HepG2 (cell line): ENCODE data around the gene ERBB4. TPM values are rescaled to one million over a fixed set of nuclear protein-coding genes. Genes with fewer than 3 reads are reported as not detected.

ENCODE experiments used
- ATAC-seq: fragments of 200-7000 bp; cut with Tn5 transposase; 3 replicates; pipeline ENCODE4 v1.9.1; 2020; ENCODE audit warnings: mild to moderate bottlenecking, moderate library complexity
- BruUV-seq: library from RNA; stranded (reverse); fragments of 400-500 nt; replicated peaks from 2 replicates; lab custom pipeline; 2021; lab: Mats Ljungman, UMichigan
- CTCF ChIA-PET: fragments of 300-600 bp; formaldehyde crosslinking; extraction: SDS; loops from one replicate; lab custom pipeline; 2021; ENCODE audit warnings: low total read pairs, inconsistent platforms, low intra/inter-chr PET ratio; lab: Yijun Ruan, JAX
- POLR2A ChIA-PET: fragments of 350-600 bp; sonication (Branson Sonifier 250); formaldehyde crosslinking; loops from one replicate; lab custom pipeline; 2020; ENCODE audit warnings: antibody characterized with exemption, inconsistent platforms; lab: Yijun Ruan, JAX
- DNase-seq: peaks from one replicate; pipeline ENCODE4 v3.0.0-alpha.2; 2015; ENCODE audit warnings: low spot score
- FAIRE-seq: peaks from 3 replicates; lab custom pipeline; 2011; peaks lifted over from hg19 to GRCh38; lab: Jason Lieb, UNC
- H2AFZ ChIP-seq: one replicate; pipeline ENCODE4 v1.6.1; 2011; ENCODE audit warnings: low read length, inconsistent platforms
- H3K27ac ChIP-seq: fragments of 300-600 bp; 3 replicates; pipeline ENCODE4 v1.8.0; 2011; ENCODE audit warnings: mixed run types, mild to moderate bottlenecking, mixed read lengths, low read length, inconsistent platforms; ENCODE audit not compliant: insufficient read depth; ENCODE audit errors: extremely low read length
- H3K27me3 ChIP-seq, 2 experiments: fragments of 200-600 bp in 1 of 2; 2 replicates in 1 of 2; 3 replicates in 1 of 2; pipeline versions ENCODE4 v1.6.0 to v1.8.0; 2011; ENCODE audit warnings: low read length in 2 of 2, mild to moderate bottlenecking in 2 of 2, moderate library complexity in 2 of 2, inconsistent platforms in 1 of 2; ENCODE audit not compliant: insufficient read depth in 2 of 2, control insufficient read depth in 1 of 2
- H3K36me3 ChIP-seq, 2 experiments: fragments of 200-600 bp in 1 of 2; replicated peaks in 1 of 2; 2 replicates in 1 of 2; 3 replicates in 1 of 2; pipeline versions ENCODE4 v1.5.1 to v1.8.0; 2011; ENCODE audit warnings: low read length in 2 of 2, inconsistent platforms in 1 of 2; ENCODE audit not compliant: insufficient read depth in 2 of 2, control insufficient read depth in 1 of 2
- H3K4me1 ChIP-seq: 2 replicates; pipeline ENCODE4 v1.5.1; 2012; ENCODE audit warnings: low read length, inconsistent platforms; ENCODE audit not compliant: insufficient read depth
- H3K4me2 ChIP-seq: 2 replicates; pipeline ENCODE4 v1.6.0; 2011; ENCODE audit warnings: low read depth, low read length, inconsistent platforms
- H3K4me3 ChIP-seq, 3 experiments: fragments of 200-600 bp in 1 of 3; sonication (generic), shearing (Covaris generic) in 1 of 3; replicated peaks in 1 of 3; 2 replicates each; pipeline ENCODE4 v1.5.1; 2011 to 2016; ENCODE audit warnings: low read length in 3 of 3, inconsistent platforms in 2 of 3, low read depth in 2 of 3, mild to moderate bottlenecking in 2 of 3, control low read depth in 1 of 3, mixed read lengths in 1 of 3; ENCODE audit not compliant: insufficient read depth in 1 of 3
- H3K79me2 ChIP-seq: one replicate; pipeline ENCODE4 v1.6.1; 2011; ENCODE audit warnings: low read length, inconsistent platforms; ENCODE audit not compliant: insufficient read depth
- H3K9ac ChIP-seq: 2 replicates; pipeline ENCODE4 v1.6.0; 2011; ENCODE audit warnings: mild to moderate bottlenecking, low read depth, low read length, inconsistent platforms; ENCODE audit not compliant: insufficient read depth
- H3K9me3 ChIP-seq: 2 replicates; pipeline ENCODE4 v1.5.1; 2012; ENCODE audit warnings: mild to moderate bottlenecking, low read length
- H4K20me1 ChIP-seq: 2 replicates; pipeline ENCODE4 v1.6.0; 2011; ENCODE audit warnings: inconsistent platforms, mild to moderate bottlenecking, low read length, moderate library complexity; ENCODE audit not compliant: insufficient read depth
- FOXJ3 ChIP-seq: sonication (generic); formaldehyde crosslinking; IDR thresholded peaks from 2 replicates; pipeline ENCODE4 v1.4.0; 2020; ENCODE audit warnings: missing genetic modification reagents, mild to moderate bottlenecking, borderline replicate concordance
- GATAD2A ChIP-seq: IDR thresholded peaks from 2 replicates; pipeline ENCODE4 v1.6.1; 2016
- HOXA7 ChIP-seq: sonication (generic); formaldehyde crosslinking; IDR thresholded peaks from 2 replicates; pipeline ENCODE4 v1.8.1; 2022; ENCODE audit warnings: mild to moderate bottlenecking, missing genetic modification reagents, moderate library complexity
- HOXA9 ChIP-seq: sonication (generic); formaldehyde crosslinking; IDR thresholded peaks from 2 replicates; pipeline ENCODE4 v1.8.1; 2022; ENCODE audit warnings: missing genetic modification reagents, mild to moderate bottlenecking, moderate library complexity, borderline replicate concordance
- KDM1A ChIP-seq: IDR thresholded peaks from 2 replicates; pipeline ENCODE4 v1.6.1; 2016; ENCODE audit warnings: missing compliant biosample characterization
- NFKBIZ ChIP-seq: IDR thresholded peaks from 2 replicates; pipeline ENCODE4 v1.6.1; 2018; ENCODE audit warnings: missing genetic modification reagents, missing compliant biosample characterization
- RAD51 ChIP-seq: fragments of 450-650 bp; IDR thresholded peaks from 2 replicates; pipeline ENCODE4 v1.6.1; 2016; ENCODE audit warnings: borderline replicate concordance
- REPIN1 ChIP-seq: sonication (generic); formaldehyde crosslinking; IDR thresholded peaks from 2 replicates; pipeline ENCODE4 v1.8.0; 2022; ENCODE audit warnings: missing genetic modification reagents, low read depth, mild to moderate bottlenecking, borderline replicate concordance
- SUZ12 ChIP-seq: fragments of 150-350 bp; IDR thresholded peaks from 2 replicates; pipeline ENCODE4 v1.6.1; 2014; ENCODE audit warnings: low read depth, low read length
- ZHX1 ChIP-seq: sonication (generic); formaldehyde crosslinking; IDR thresholded peaks from 2 replicates; pipeline ENCODE4 v1.8.1; 2022; ENCODE audit warnings: low read depth, mild to moderate bottlenecking, missing genetic modification reagents
- ZNF292 ChIP-seq: sonication (generic); formaldehyde crosslinking; IDR thresholded peaks from 2 replicates; pipeline ENCODE4 v1.8.1; 2022; ENCODE audit warnings: mild to moderate bottlenecking, low read depth, missing genetic modification reagents, borderline replicate concordance
- ZNF34 ChIP-seq: sonication (generic); formaldehyde crosslinking; IDR thresholded peaks from 2 replicates; pipeline ENCODE4 v1.4.0; 2020; ENCODE audit warnings: mild to moderate bottlenecking, missing genetic modification reagents, borderline replicate concordance
- ZNF552 ChIP-seq: sonication (generic); formaldehyde crosslinking; IDR thresholded peaks from 2 replicates; pipeline ENCODE4 v1.9.0; 2022; ENCODE audit warnings: missing genetic modification reagents, mild to moderate bottlenecking, borderline replicate concordance
- ZNF556 ChIP-seq: sonication (generic); formaldehyde crosslinking; IDR thresholded peaks from 2 replicates; pipeline ENCODE4 v1.4.0; 2020; ENCODE audit warnings: mild to moderate bottlenecking, missing genetic modification reagents, borderline replicate concordance
- ZNF569 ChIP-seq: sonication (generic); formaldehyde crosslinking; IDR thresholded peaks from 2 replicates; pipeline ENCODE4 v1.5.0; 2020; ENCODE audit warnings: mild to moderate bottlenecking, missing genetic modification reagents, moderate library complexity, borderline replicate concordance
- ZNF572 ChIP-seq: sonication (generic); formaldehyde crosslinking; IDR thresholded peaks from 2 replicates; pipeline ENCODE4 v1.5.1; 2020; ENCODE audit warnings: mild to moderate bottlenecking, missing genetic modification reagents
- ZNF577 ChIP-seq: sonication (generic); formaldehyde crosslinking; IDR thresholded peaks from 2 replicates; pipeline ENCODE4 v1.4.0; 2020; ENCODE audit warnings: mild to moderate bottlenecking, low read depth, missing genetic modification reagents, borderline replicate concordance
- in situ Hi-C: cut with HindIII; loops from 2 replicates; pipeline ENCODE4 v1.10.0; 2017; ENCODE audit warnings: low pct_unique_long_range_greater_than_20kb; ENCODE audit not compliant: extremely low pct_ligation_motif_present
- intact Hi-C: fragments of 100-400 bp; cut with micrococcal nuclease; formaldehyde crosslinking; loops from one replicate; pipeline ENCODE4 v1.10.0; 2022; ENCODE audit not compliant: unreplicated experiment
- polyA plus RNA-seq, 8 experiments: library from polyadenylated mRNA; depleted of rRNA in 3 of 8; stranded (reverse) in 7 of 8; unstranded in 1 of 8; fragments of >200 nt; fragmentation: Illumina TruSeq in 4 of 8; extraction: Trizol in 4 of 8; gene quantifications; 2 replicates each; pipeline versions ENCODE4 v1.2.1 to v1.2.3, GENCODE V29; 2011 to 2016; ENCODE audit warnings: low read depth in 4 of 8, missing spikeins in 1 of 8, mixed read lengths in 1 of 8; ENCODE audit not compliant: insufficient read depth in 1 of 8
- total RNA-seq, 5 experiments: library from RNA; depleted of rRNA; stranded (reverse); fragments of >200 nt; fragmentation: Illumina TruSeq; extraction: Trizol; gene quantifications; 2 replicates each; pipeline ENCODE4 v1.2.3, GENCODE V29; 2016; ENCODE audit warnings: low read depth in 1 of 5

ERBB4 gene
- total and polyA plus RNA-seq, 2 of the 13 experiments (the other 11 are each of a cell fraction or from before 2014, with no cell fraction given): not detected

- ChIA-PET CTCF (no interaction called here), POLR2A (no interaction called here)
- in situ Hi-C loops: no loop called here
- Histone ChIP-seq H3K36me3 (no peaks in the 10 kb centered on the region), H3K27ac (no peak overlapping the region), H3K4me3 (no peak overlapping the region), H3K9me3 (no peaks in the 10 kb centered on the region), H3K79me2 (no peaks in the 10 kb centered on the region), H3K9ac (no peak overlapping the region), H3K27me3 (no peaks in the 10 kb centered on the region), H3K4me1 (no peaks in the 10 kb centered on the region), H4K20me1 (no peaks in the 10 kb centered on the region), H2AFZ (no peak overlapping the region), H3K4me2 (no peak overlapping the region)
- intact Hi-C loops: no loop called here
- BruUV-seq: no TSS peak
- ATAC-seq (no peak), DNase-seq (no peak), FAIRE-seq (no peak)
- TF ChIP-seq NFKBIZ (no peak), HOXA7 (CRISPR knock-in tag) (no peak), ZNF556 (CRISPR knock-in tag) (no peak), ZNF34 (no peak), ZNF577 (no peak), ZNF572 (no peak), REPIN1 (no peak), SUZ12 (no peak), HOXA9 (CRISPR knock-in tag) (no peak), GATAD2A (CRISPR knock-in tag) (no peak), FOXJ3 (CRISPR knock-in tag) (no peak), RAD51 (no peak), ZNF292 (CRISPR knock-in tag) (no peak), ZNF569 (CRISPR knock-in tag) (no peak), KDM1A (CRISPR knock-in tag) (no peak), ZNF552 (CRISPR knock-in tag) (no peak), ZHX1 (CRISPR knock-in tag) (no peak)
Measured at GRCh38 chr2:212037062-212037461, 501.5 kb downstream of the ERBB4 start.
